Stimulated activated CD4-positive, alpha-beta T cell treated with anti-CD3 and anti-CD28 coated beads, Interleukin-4, amount 100 ng/mL, for 24 hours (primary cell): ENCODE measurements around the gene SLC39A8.
A peak's percentile ranks its signal among the peaks of the same experiment; 100 is the strongest.
"Not testable (repeated sequence)": the region's sequence is repeated elsewhere in the genome, so short reads cannot be mapped to it uniquely, and the experiment has no call there.

ENCODE experiments used
- DNase-seq: peaks from one replicate; pipeline ENCODE4 v3.0.0-alpha.2; 2020

Gene SLC39A8

GRCh38 chr4:102344954-102345794, at the start of gene SLC39A8:
TSS of gene SLC39A8 (minus strand) at chr4:102345482. CDS start at chr4:102344662, 820 bp downstream.
- DNase-seq = peak; percentile 92

DNA sequence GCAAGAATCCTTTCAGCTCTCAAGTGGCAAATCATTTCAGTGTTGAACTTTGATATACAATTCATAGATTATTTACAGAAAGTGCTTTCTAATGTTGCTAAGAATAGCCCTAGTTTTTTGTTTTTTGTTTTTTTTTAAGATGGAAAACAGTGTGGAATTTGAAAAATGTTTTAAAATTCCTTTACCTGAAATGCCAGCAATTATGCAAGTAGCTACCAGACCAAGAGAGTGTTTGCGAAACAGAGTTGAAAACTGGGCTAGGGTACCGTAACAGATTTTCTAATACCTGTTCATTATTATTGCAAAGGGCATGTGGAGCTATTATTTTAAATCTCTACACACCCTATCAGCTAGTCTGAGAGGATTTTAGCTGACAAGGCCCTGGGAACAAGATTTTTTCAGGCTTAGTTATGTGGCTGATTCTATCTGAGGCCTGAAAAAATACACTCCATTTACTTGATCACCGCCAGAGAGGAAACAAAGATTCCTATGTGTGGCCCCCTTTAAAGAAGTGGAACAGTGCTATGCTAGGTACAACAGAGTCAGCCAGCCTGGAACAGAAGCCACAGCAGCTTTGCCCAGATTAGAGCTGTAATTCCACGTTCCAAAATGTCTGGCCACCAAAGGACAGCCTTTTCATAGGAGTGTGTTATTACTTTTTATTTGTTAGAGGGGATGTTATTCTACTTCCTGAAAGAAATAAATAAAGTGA, 46.9 kb upstream of the SLC39A8 start:
- no peak for DNase-seq

GRCh38 chr4:102390438-102390837, 45.2 kb upstream of the SLC39A8 start:
- peak; percentile 14 for DNase-seq

DNA sequence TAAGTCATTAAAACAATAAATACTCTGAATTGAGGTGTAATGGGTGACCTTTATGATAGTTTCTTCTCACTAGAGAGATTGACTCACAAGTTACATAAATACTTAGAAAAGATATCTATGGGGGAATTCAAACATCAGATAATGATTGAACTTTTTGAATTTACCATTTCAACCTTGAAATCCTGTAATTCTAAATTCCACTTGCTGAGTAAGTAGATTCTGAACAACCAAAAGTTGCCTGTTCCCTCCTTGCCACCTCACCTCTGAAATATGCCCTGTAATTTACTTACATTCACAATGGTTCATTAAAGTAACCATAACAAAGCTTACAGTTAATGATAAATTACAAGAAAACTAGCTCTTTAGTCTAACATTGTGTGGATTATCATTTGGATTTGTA, 43.3 kb upstream of the SLC39A8 start:
- DNase-seq = no peak

DNA sequence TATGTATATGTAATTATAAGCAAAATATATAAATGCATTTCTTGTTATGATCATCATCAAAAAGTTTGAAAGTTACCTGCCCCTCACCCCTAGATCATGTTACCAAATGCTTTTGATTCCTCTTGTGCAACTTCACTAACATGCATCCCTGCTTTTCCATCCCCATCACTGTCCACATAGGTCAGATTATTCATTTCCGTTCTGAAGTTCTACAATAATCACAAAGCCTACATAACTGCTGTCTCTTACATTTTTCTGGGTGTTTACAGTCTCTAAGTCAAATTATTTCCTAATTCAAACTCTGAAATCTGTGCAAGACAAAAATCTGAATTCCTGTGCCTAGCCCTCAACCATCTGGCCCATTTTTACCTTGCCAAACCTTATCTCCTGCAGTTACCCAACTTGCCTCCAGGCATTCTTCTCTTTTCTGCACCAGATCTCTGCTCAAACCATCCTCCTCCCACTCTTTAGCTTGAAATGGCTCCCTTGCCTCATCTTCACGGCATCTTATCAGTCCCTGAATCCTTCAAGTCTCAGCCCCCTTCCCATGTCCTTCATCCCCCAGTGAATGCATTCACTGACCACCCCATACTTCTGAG, 42.4 kb upstream of the SLC39A8 start:
- DNase-seq = no peak

DNA sequence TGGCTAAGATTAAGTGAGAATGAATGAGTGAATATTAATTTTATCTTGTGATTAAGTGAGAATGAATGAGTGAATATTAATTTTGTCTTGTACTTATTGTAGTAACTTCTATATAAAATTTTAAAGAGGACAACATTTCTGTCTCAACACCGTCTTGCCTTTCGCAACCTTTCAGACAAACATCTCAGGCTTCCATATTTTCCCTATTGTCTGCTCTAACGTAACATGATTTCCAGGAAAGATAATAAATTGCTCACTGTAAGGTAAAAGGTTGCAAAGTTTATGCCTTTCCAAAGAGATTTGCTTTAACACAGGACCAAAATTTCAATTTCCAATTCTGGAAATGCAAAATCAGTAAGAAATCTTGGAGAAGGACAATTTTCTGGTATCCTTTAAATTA, 41.7 kb upstream of the SLC39A8 start:
- DNase-seq = no peak

DNA sequence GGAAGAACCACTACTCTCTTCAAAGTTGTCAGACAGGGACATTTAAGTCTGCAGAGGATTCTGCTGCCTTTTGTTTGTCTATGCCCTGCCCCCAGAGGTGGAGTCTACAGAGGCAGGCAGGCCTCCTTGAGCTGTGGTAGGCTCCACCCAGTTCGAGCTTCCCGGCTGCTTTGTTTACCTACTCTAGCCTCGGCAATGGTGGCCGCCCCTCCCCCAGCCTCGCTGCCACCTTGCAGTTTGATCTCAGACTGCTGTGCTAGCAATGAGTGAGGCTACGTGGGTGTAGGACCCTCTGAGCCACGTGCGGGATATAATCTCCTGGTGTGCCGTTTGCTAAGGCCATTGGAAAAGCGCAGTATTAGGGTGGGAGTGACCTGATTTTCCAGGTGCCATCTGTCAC, 35.0 kb upstream of the SLC39A8 start:
- not testable (repeated sequence) for DNase-seq

DNA sequence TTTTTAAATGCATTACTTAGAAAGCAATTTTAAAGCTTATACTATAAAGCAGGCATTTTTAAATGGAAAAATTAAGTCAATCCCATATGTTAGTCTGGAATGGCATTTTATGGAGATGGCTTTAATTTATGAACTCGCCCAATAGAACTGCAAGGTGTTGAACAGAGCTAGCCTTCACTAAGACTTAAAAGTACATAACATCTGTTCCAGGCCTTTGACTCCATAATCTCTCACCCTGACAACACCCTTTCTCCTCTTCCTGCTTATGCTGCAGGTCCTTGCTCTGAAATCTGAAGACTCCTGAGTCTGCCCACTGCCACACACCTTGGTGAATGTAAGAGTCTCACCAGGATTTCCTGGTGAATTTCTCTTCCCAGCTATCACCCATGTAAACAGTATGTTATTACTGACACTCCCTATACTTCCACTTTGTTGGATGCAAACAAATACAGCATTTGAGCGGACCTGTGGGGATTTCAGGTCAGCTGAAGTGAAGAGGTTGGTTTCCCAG, 17.7 kb upstream of the SLC39A8 start:
- no peak for DNase-seq

DNA sequence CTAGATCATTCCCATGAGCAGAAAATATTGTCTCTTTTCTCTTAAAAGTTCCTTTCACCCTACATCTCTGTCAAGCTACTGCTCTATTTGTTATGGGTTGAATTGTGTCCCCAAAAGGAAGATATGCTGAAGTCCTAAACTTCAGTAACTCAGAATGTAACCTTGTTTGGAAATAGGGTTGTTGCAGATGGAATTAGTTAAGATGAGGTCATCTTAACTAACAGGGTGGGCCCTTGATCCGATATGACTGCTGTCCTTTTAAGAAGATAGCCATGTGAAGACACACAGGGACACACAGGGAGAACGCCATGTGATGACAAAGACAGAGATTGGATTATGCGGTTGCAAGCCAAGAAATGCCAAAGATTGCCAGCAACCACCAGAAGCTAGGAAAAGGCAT, 12.8 kb upstream of the SLC39A8 start:
- no peak for DNase-seq

- DNase-seq = not testable (repeated sequence)
Measured at GRCh38 chr4:102357637-102358036, 12.4 kb upstream of the SLC39A8 start.

- no peak for DNase-seq
Measured at GRCh38 chr4:102356562-102357202, 11.4 kb upstream of the SLC39A8 start.

GRCh38 chr4:102355748-102356147, 10.5 kb upstream of the SLC39A8 start:
- no peak for DNase-seq

GRCh38 chr4:102354671-102355454, 9.6 kb upstream of the SLC39A8 start:
- DNase-seq = no peak

- no peak for DNase-seq
Measured at GRCh38 chr4:102352781-102353180, 7.5 kb upstream of the SLC39A8 start.

DNA sequence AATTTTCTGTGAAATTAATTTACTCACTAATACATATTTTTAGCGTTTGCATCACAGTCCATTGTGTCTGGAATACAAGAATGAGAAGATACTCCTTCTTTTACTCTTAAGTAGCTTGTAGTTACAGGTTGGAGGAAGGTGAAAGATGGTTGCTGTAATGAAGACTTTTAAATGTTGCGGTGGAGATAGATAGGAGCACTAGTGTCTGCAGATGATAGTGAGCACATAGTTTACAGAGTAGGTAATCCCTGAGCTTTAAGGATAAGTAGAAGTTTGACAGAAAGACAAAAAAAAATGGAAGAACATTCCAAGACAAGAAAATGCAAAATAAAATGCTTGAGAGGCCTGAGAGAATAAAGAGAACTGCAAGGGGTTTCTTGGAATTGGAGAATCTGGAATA, 5.4 kb upstream of the SLC39A8 start:
- DNase-seq = no peak

DNA sequence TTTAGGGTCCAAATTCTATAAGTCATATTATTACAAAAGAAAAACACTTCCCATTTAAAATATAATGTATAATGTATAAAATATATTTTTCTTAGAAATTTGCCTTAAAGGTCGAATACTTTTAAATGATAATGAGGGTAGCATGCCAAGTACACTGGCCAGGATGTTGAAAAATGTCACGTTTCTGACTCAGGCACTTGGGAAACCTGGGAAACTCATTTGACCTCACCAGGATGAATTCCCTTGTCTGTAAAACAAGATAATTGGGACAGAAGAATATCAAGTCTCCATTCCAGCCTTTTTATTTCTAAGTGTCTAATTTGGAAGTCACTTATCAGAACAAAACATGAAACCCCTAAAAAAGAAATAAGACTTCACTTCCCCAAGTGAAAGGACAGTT, 3.4 kb upstream of the SLC39A8 start:
- no peak for DNase-seq

DNA sequence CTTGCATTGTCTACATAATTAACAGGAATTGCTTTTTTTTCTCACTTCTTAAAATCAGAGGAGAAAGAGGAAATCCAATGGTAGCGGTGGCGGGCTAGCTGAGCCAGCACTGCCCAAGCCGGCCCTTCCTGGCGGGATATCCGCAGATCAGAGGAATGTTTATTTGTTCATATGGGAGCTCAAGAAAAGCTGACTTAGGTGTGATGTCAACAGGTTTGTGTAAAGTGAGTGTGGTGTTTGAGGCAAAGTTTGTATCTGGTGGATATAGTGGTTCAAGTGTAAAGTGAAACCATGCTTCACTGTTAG, 466 bp upstream of the SLC39A8 start:
- peak; percentile 11 for DNase-seq

DNA sequence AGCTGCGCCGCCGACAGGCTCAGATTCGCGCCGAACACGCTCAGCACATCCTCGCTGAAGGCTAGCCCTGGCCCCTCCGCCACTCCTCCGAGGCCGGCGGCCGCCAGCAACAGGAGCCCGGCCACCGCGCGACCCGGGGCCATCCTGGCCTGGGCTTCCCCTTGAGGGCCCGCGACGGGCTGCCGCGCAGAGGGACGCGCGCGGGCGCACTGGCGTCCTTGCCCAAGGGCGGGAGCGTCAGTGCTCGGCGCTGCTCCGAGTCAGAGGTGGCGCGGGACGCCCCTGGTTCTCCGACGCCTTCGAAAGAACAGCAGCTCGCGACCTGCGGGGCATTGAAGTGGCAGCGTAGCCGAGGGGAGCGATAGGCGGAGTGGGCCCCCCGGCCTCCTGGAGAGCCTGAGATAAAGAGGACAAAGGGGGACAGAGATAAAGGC, 745 bp downstream of the SLC39A8 start:
- peak; percentile 70 for DNase-seq

- peak; percentile 70 for DNase-seq
Measured at GRCh38 chr4:102343964-102344519, 1.2 kb downstream of the SLC39A8 start.

- DNase-seq = no peak
Measured at GRCh38 chr4:102342404-102343074, 2.7 kb downstream of the SLC39A8 start.

GRCh38 chr4:102341201-102341600, 4.1 kb downstream of the SLC39A8 start:
- DNase-seq = no peak

DNA sequence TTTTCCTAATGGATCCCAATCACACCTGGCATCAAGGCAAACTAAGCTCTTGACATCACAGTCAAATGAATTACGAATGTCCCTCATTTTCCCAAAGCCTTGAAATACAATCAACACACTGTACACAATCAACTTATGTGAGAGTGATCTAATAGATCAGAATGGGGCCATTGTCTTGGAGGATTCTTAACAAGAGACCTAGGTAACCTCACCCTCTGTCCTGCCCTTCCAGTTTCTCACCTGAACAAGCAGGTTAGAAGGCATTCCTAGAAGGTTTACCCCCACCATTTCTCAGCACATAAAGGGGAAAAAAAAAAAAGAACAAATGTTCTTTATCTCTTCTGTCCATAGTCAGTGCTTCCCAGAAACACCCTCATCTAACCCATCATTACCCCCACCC, 6.3 kb downstream of the SLC39A8 start:
- DNase-seq = no peak
